Kidney (tissue), 14 donors: Measurements from ENCODE around the gene TP63. TPM values are rescaled to one million over a fixed set of nuclear protein-coding genes. Genes with fewer than 3 reads are reported as not detected.

ENCODE experiments used
- DNase-seq, 5 donors: peaks; one replicate each; pipeline ENCODE4 v3.0.0-alpha.2; 2013 to 2020
- FAIRE-seq: peaks from 2 replicates; lab custom pipeline; 2012; peaks lifted over from hg19 to GRCh38; lab: Jason Lieb, UNC
- H3K27ac ChIP-seq, 2 donors: one replicate each; pipeline ENCODE4 v1.7.0; 2013; ENCODE audit warnings: low read depth in 2 of 2, low read length in 2 of 2, inconsistent platforms in 1 of 2
- H3K27me3 ChIP-seq: one replicate; pipeline ENCODE4 v1.7.1; 2013; ENCODE audit warnings: low read length, inconsistent platforms; ENCODE audit not compliant: control insufficient read depth, insufficient read depth
- H3K36me3 ChIP-seq, 3 donors: one replicate each; pipeline versions ENCODE4 v1.7.0 to v1.7.1; 2013; ENCODE audit warnings: low read length in 3 of 3, control low read depth in 1 of 3, inconsistent platforms in 1 of 3; ENCODE audit not compliant: insufficient read depth in 3 of 3, control insufficient read depth in 2 of 3
- H3K4me1 ChIP-seq, 3 donors: one replicate each; pipeline versions ENCODE4 v1.7.0 to v1.7.1; 2013; ENCODE audit warnings: low read length in 3 of 3, inconsistent platforms in 1 of 3, low read depth in 1 of 3; ENCODE audit not compliant: control insufficient read depth in 2 of 3, insufficient read depth in 2 of 3
- H3K4me3 ChIP-seq, 3 donors: one replicate each; pipeline versions ENCODE4 v1.7.0 to v1.8.1; 2013; ENCODE audit warnings: low read length in 3 of 3, control low read depth in 1 of 3, inconsistent platforms in 1 of 3
- H3K9ac ChIP-seq, 3 donors: one replicate each; pipeline versions ENCODE4 v1.7.0 to v1.7.1; 2013; ENCODE audit warnings: low read length in 3 of 3, control low read depth in 1 of 3, inconsistent platforms in 1 of 3
- H3K9me3 ChIP-seq, 3 donors: one replicate each; pipeline versions ENCODE4 v1.7.0 to v1.7.1; 2013; ENCODE audit warnings: low read length in 3 of 3, control low read depth in 1 of 3, inconsistent platforms in 1 of 3; ENCODE audit not compliant: control insufficient read depth in 2 of 3, insufficient read depth in 1 of 3
- CTCF ChIP-seq: IDR thresholded peaks from 3 replicates; pipeline ENCODE4 v1.5.1; 2012; ENCODE audit warnings: mild to moderate bottlenecking, moderate library complexity, borderline replicate concordance; ENCODE audit not compliant: insufficient read depth; ENCODE audit errors: extremely low read depth
- intact Hi-C: fragments of 100-400 bp; cut with DNase I; formaldehyde crosslinking; loops from one replicate; pipeline ENCODE4 v1.11.1; 2022
- polyA plus RNA-seq: library from polyadenylated mRNA; stranded (reverse); fragments of 350-450 nt; fragmentation: Illumina TruSeq; extraction: RNeasy Lipid Tissue Mini Kit (QIAGEN cat#74804); gene quantifications from one replicate; pipeline ENCODE4 v1.2.3, GENCODE V29; 2014; ENCODE audit warnings: low read depth, low replicate concordance; ENCODE audit not compliant: insufficient read depth
- total RNA-seq: library from RNA; stranded (reverse); fragmentation: NEBNext Ultra II Directional; extraction: Animal tissue kit (Norgen Biotek cat#: 25700); gene quantifications from one replicate; pipeline ENCODE4 v1.2.1, GENCODE V29; 2021
- donor health status: control.
- donor health status: control.
- donor health status: control.
- donor health status: control.
- donor health status: control.
- donor health status: DM: yes; HTN: yes; CAD: no.
- donor health status: Normal renal cell carcinoma (clear cell type).

Gene TP63
- total and polyA plus RNA-seq, 2 donors from 2014 or later = 0.13 to 1.1 TPM

- Histone ChIP-seq H3K27ac (peak overlapping the region in 1 of 2 donors; percentile 24), H3K4me1 (no peaks in the 10 kb centered on the region), H3K9me3 (no peaks in the 10 kb centered on the region), H3K27me3 (no peaks in the 10 kb centered on the region), H3K9ac (no peak overlapping the region), H3K36me3 (no peaks in the 10 kb centered on the region), H3K4me3 (no peak overlapping the region)
- DNase-seq = peak in 2 of 5 donors; percentile 24 to 50
- TF ChIP-seq CTCF = no peak
- no peak for FAIRE-seq
- intact Hi-C loops = no loop called here
Measured at GRCh38 chr3:189941679-189942078, 310.5 kb downstream of the TP63 start.

GRCh38 chr3:189942948-189943347 is 311.8 kb downstream of the TP63 start:
- H3K27ac ChIP-seq = no peak overlapping the region
- H3K27me3 ChIP-seq = no peaks in the 10 kb centered on the region
- H3K36me3 ChIP-seq = no peaks in the 10 kb centered on the region
- H3K9ac ChIP-seq = no peak overlapping the region
- H3K9me3 ChIP-seq = no peaks in the 10 kb centered on the region
- DNase-seq (no peak), FAIRE-seq (no peak)
- TF ChIP-seq CTCF = no peak
- H3K4me3 ChIP-seq = no peak overlapping the region
- intact Hi-C loops = no loop called here
- H3K4me1 ChIP-seq = no peaks in the 10 kb centered on the region

GRCh38 chr3:189944285-189945145 is 313.3 kb downstream of the TP63 start:
- Histone ChIP-seq H3K4me1 (no peaks in the 10 kb centered on the region), H3K4me3 (no peak overlapping the region), H3K9ac (no peak overlapping the region), H3K36me3 (no peaks in the 10 kb centered on the region), H3K27me3 (no peaks in the 10 kb centered on the region), H3K27ac (no peak overlapping the region), H3K9me3 (no peaks in the 10 kb centered on the region)
- no peak for DNase-seq
- TF ChIP-seq CTCF = no peak
- FAIRE-seq = no peak
- intact Hi-C loops = no loop called here
